Testis (tissue), 2 donors: ENCODE measurements around the gene IFITM2.

Source experiments
- CTCF ChIP-seq, 3 experiments: fragments of 450-650 bp in 2 of 3; fragments of 200-600 bp in 1 of 3; sonication (generic) in 1 of 3; IDR thresholded peaks; one replicate each; pipeline ENCODE4 v1.5.1; 2016 to 2019; ENCODE audit warnings: antibody characterized with exemption in 3 of 3, mild to moderate bottlenecking in 2 of 3, moderate library complexity in 1 of 3
- POLR2A ChIP-seq: fragments of 450-650 bp; IDR thresholded peaks from one replicate; pipeline ENCODE4 v1.6.1; 2017; ENCODE audit warnings: antibody characterized with exemption, mild to moderate bottlenecking, moderate library complexity

GRCh38 chr11:328012-328411, 20.4 kb downstream of the IFITM2 start:
- no peak for TF ChIP-seq CTCF (IDR thresholded peaks at IDR 0.05)
- TF ChIP-seq POLR2A = no peak
